HEK293 (cell line): ENCODE results near the gene SLC25A45.
A peak's percentile ranks its signal among the peaks of the same experiment; 100 is the strongest.

Experiments used
- KLF8 ChIP-seq: fragments of 450-650 bp; formaldehyde crosslinking; IDR thresholded peaks from 2 replicates; pipeline ENCODE4 v1.5.1; 2016; ENCODE audit warnings: missing biosample characterization, missing genetic modification characterization
- MYNN ChIP-seq: fragments of 450-650 bp; formaldehyde crosslinking; IDR thresholded peaks from 2 replicates; pipeline ENCODE4 v1.5.1; 2016; ENCODE audit warnings: missing biosample characterization, missing genetic modification characterization, borderline replicate concordance
- OVOL3 ChIP-seq: fragments of 450-650 bp; formaldehyde crosslinking; IDR thresholded peaks from 2 replicates; pipeline ENCODE4 v1.5.1; 2016; ENCODE audit warnings: missing biosample characterization, missing genetic modification characterization
- SP7 ChIP-seq: fragments of 450-650 bp; formaldehyde crosslinking; IDR thresholded peaks from 2 replicates; pipeline ENCODE4 v1.5.1; 2016; ENCODE audit warnings: missing biosample characterization, missing genetic modification characterization
- ZBTB8A ChIP-seq: fragments of 450-650 bp; formaldehyde crosslinking; IDR thresholded peaks from 2 replicates; pipeline ENCODE4 v1.5.1; 2016; ENCODE audit warnings: missing biosample characterization, missing genetic modification characterization
- ZEB2 ChIP-seq: fragments of 450-650 bp; formaldehyde crosslinking; IDR thresholded peaks from 2 replicates; pipeline ENCODE4 v1.5.1; 2016; ENCODE audit warnings: missing biosample characterization, missing genetic modification characterization
- ZFHX2 ChIP-seq: fragments of 450-650 bp; formaldehyde crosslinking; conservative IDR thresholded peaks from 2 replicates; pipeline ENCODE4 v1.5.1; 2016; ENCODE audit warnings: missing biosample characterization, missing genetic modification characterization
- ZNF155 ChIP-seq: fragments of 450-650 bp; formaldehyde crosslinking; IDR thresholded peaks from 2 replicates; pipeline ENCODE4 v1.5.1; 2016; ENCODE audit warnings: missing biosample characterization, missing genetic modification characterization
- ZNF16 ChIP-seq: fragments of 450-650 bp; formaldehyde crosslinking; IDR thresholded peaks from 2 replicates; pipeline ENCODE4 v1.5.1; 2016; ENCODE audit warnings: low read depth, missing biosample characterization, missing genetic modification characterization
- ZNF184 ChIP-seq: fragments of 450-650 bp; IDR thresholded peaks from 2 replicates; pipeline ENCODE4 v1.5.1; 2018; ENCODE audit warnings: missing biosample characterization, mild to moderate bottlenecking, missing genetic modification characterization
- ZNF211 ChIP-seq: fragments of 450-650 bp; formaldehyde crosslinking; IDR thresholded peaks from 2 replicates; pipeline ENCODE4 v1.5.1; 2016; ENCODE audit warnings: low read depth, missing biosample characterization, missing genetic modification characterization
- ZNF292 ChIP-seq: fragments of 450-650 bp; formaldehyde crosslinking; IDR thresholded peaks from 2 replicates; pipeline ENCODE4 v1.5.1; 2016; ENCODE audit warnings: low read depth, missing biosample characterization, missing genetic modification characterization, borderline replicate concordance
- ZNF391 ChIP-seq: fragments of 450-650 bp; formaldehyde crosslinking; IDR thresholded peaks from 2 replicates; pipeline ENCODE4 v1.5.1; 2016; ENCODE audit warnings: low read depth, missing biosample characterization, missing genetic modification characterization, borderline replicate concordance
- ZNF423 ChIP-seq: fragments of 450-650 bp; formaldehyde crosslinking; IDR thresholded peaks from 2 replicates; pipeline ENCODE4 v1.5.1; 2016; ENCODE audit warnings: missing biosample characterization, missing genetic modification characterization
- ZNF585B ChIP-seq: fragments of 450-650 bp; formaldehyde crosslinking; IDR thresholded peaks from 2 replicates; pipeline ENCODE4 v1.5.1; 2016; ENCODE audit warnings: missing biosample characterization, missing genetic modification characterization
- ZNF701 ChIP-seq: fragments of 450-650 bp; formaldehyde crosslinking; IDR thresholded peaks from 2 replicates; pipeline ENCODE4 v1.5.1; 2016; ENCODE audit warnings: missing biosample characterization, missing genetic modification characterization
- ZNF777 ChIP-seq: fragments of 450-650 bp; formaldehyde crosslinking; IDR thresholded peaks from 2 replicates; pipeline ENCODE4 v1.5.1; 2017; ENCODE audit warnings: missing biosample characterization, missing genetic modification characterization, borderline replicate concordance
- ZSCAN16 ChIP-seq: fragments of 450-650 bp; formaldehyde crosslinking; IDR thresholded peaks from 2 replicates; pipeline ENCODE4 v1.5.1; 2016; ENCODE audit warnings: missing biosample characterization, missing genetic modification characterization
- TF ChIP-seq, protein P1 (sequence below): fragments of 450-650 bp; formaldehyde crosslinking; IDR thresholded peaks from 2 replicates; pipeline ENCODE4 v1.5.1; 2017; ENCODE audit warnings: missing biosample characterization, missing genetic modification characterization
- TF ChIP-seq, protein P2 (sequence below): fragments of 450-650 bp; formaldehyde crosslinking; IDR thresholded peaks from 2 replicates; pipeline ENCODE4 v1.5.1; 2016; ENCODE audit warnings: missing biosample characterization, missing genetic modification characterization, low read depth
- TF ChIP-seq, protein P3 (sequence below): fragments of 450-650 bp; formaldehyde crosslinking; IDR thresholded peaks from 2 replicates; pipeline ENCODE4 v1.5.1; 2016; ENCODE audit warnings: missing biosample characterization, missing genetic modification characterization, borderline replicate concordance
- TF ChIP-seq, protein P4 (sequence below): fragments of 450-650 bp; formaldehyde crosslinking; IDR thresholded peaks from 2 replicates; pipeline ENCODE4 v1.5.1; 2016; ENCODE audit warnings: missing biosample characterization, missing genetic modification characterization
- TF ChIP-seq, protein P5 (sequence below): IDR thresholded peaks from 2 replicates; pipeline ENCODE4 v1.6.1; 2011; ENCODE audit warnings: mild to moderate bottlenecking, low read depth, low read length, borderline replicate concordance
- TF ChIP-seq, protein P6 (sequence below): fragments of 450-650 bp; formaldehyde crosslinking; IDR thresholded peaks from 2 replicates; pipeline ENCODE4; 2016; ENCODE audit warnings: missing biosample characterization, missing genetic modification characterization
- TF ChIP-seq, protein P7 (sequence below): fragments of 450-650 bp; formaldehyde crosslinking; IDR thresholded peaks from 2 replicates; pipeline ENCODE4 v1.5.1; 2016; ENCODE audit warnings: missing biosample characterization, missing genetic modification characterization

Gene SLC25A45

DNA sequence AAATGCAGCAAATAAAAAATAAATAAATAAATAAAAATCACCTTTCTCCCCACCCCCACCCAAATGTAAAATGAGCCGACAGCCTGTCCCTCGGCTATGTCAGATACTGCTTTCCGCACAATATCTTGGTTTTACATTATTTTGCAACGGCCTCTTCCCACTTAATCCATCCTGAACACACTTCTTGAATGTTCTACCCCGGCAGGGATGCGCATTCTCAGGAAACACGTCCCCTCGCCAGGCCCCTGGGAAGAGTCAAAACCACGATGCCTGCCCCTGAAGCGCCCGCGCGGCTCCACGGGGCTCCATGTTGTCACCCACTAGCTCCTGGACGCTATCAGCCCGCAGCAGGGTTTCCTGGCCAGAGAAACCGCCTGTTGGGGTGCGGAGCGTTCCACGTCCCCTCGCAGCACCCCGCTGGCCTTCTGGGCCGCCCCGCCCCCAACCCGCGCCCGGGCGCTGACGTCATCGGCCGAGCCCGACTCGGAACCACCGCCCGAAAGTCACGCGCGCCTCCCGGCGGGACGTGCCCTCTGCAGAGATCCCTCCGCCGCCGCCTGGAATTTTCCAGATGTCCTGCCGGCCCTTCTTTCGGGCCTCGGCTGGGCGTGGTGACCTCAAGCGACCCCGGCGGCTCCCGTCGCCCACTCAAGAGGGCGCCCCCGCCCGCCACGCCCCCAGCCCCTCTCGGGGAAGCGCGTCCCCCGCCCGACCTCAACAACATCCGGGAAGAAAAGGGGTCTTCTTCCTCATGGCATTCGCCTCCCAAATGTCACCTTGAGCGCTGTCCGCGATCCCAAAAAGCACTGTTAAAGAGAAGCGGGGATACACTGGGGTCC, 39.6 kb upstream of the SLC25A45 start (continued):
- TF ChIP-seq, protein P1, sequence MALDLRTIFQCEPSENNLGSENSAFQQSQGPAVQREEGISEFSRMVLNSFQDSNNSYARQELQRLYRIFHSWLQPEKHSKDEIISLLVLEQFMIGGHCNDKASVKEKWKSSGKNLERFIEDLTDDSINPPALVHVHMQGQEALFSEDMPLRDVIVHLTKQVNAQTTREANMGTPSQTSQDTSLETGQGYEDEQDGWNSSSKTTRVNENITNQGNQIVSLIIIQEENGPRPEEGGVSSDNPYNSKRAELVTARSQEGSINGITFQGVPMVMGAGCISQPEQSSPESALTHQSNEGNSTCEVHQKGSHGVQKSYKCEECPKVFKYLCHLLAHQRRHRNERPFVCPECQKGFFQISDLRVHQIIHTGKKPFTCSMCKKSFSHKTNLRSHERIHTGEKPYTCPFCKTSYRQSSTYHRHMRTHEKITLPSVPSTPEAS: 0 out of 2 replicates have a peak, but pooled peaks have one; percentile 10
- TF ChIP-seq ZBTB8A (peak; percentile 100), ZNF391 (tag by site-specific recombination) (no peak), ZNF184 (tag by site-specific recombination) (no peak; the same call in 1 of the 2 replicates), SP7 (tag by site-specific recombination) (peak; percentile 72), ZNF423 (tag by site-specific recombination) (peak; percentile 99), ZSCAN16 (tag by site-specific recombination) (no peak), ZNF16 (tag by site-specific recombination) (no peak), ZNF292 (no peak), OVOL3 (tag by site-specific recombination) (no peak), ZEB2 (peak; percentile 97), ZNF585B (tag by site-specific recombination) (no peak), ZNF777 (tag by site-specific recombination) (no peak), ZNF155 (tag by site-specific recombination) (no peak), ZNF211 (tag by site-specific recombination) (no peak), KLF8 (tag by site-specific recombination) (peak; percentile 95), ZFHX2 (tag by site-specific recombination) (peak; percentile 87), ZNF701 (tag by site-specific recombination) (no peak), MYNN (tag by site-specific recombination) (no peak)
- TF ChIP-seq, protein P2, sequence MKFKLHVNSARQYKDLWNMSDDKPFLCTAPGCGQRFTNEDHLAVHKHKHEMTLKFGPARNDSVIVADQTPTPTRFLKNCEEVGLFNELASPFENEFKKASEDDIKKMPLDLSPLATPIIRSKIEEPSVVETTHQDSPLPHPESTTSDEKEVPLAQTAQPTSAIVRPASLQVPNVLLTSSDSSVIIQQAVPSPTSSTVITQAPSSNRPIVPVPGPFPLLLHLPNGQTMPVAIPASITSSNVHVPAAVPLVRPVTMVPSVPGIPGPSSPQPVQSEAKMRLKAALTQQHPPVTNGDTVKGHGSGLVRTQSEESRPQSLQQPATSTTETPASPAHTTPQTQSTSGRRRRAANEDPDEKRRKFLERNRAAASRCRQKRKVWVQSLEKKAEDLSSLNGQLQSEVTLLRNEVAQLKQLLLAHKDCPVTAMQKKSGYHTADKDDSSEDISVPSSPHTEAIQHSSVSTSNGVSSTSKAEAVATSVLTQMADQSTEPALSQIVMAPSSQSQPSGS (tag by site-specific recombination): peak; percentile 99
- TF ChIP-seq, protein P3, sequence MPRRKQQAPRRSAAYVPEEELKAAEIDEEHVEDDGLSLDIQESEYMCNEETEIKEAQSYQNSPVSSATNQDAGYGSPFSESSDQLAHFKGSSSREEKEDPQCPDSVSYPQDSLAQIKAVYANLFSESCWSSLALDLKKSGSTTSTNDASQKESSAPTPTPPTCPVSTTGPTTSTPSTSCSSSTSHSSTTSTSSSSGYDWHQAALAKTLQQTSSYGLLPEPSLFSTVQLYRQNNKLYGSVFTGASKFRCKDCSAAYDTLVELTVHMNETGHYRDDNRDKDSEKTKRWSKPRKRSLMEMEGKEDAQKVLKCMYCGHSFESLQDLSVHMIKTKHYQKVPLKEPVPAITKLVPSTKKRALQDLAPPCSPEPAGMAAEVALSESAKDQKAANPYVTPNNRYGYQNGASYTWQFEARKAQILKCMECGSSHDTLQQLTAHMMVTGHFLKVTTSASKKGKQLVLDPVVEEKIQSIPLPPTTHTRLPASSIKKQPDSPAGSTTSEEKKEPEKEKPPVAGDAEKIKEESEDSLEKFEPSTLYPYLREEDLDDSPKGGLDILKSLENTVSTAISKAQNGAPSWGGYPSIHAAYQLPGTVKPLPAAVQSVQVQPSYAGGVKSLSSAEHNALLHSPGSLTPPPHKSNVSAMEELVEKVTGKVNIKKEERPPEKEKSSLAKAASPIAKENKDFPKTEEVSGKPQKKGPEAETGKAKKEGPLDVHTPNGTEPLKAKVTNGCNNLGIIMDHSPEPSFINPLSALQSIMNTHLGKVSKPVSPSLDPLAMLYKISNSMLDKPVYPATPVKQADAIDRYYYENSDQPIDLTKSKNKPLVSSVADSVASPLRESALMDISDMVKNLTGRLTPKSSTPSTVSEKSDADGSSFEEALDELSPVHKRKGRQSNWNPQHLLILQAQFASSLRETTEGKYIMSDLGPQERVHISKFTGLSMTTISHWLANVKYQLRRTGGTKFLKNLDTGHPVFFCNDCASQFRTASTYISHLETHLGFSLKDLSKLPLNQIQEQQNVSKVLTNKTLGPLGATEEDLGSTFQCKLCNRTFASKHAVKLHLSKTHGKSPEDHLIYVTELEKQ: peak; percentile 54; the same call in 1 of the 2 replicates
- TF ChIP-seq, protein P4, sequence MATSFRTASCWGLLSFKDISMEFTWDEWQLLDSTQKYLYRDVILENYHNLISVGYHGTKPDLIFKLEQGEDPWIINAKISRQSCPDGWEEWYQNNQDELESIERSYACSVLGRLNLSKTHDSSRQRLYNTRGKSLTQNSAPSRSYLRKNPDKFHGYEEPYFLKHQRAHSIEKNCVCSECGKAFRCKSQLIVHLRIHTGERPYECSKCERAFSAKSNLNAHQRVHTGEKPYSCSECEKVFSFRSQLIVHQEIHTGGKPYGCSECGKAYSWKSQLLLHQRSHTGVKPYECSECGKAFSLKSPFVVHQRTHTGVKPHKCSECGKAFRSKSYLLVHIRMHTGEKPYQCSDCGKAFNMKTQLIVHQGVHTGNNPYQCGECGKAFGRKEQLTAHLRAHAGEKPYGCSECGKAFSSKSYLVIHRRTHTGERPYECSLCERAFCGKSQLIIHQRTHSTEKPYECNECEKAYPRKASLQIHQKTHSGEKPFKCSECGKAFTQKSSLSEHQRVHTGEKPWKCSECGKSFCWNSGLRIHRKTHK (tag by site-specific recombination): no peak
- TF ChIP-seq, protein P5, sequence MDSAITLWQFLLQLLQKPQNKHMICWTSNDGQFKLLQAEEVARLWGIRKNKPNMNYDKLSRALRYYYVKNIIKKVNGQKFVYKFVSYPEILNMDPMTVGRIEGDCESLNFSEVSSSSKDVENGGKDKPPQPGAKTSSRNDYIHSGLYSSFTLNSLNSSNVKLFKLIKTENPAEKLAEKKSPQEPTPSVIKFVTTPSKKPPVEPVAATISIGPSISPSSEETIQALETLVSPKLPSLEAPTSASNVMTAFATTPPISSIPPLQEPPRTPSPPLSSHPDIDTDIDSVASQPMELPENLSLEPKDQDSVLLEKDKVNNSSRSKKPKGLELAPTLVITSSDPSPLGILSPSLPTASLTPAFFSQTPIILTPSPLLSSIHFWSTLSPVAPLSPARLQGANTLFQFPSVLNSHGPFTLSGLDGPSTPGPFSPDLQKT: no peak
- TF ChIP-seq, protein P6, sequence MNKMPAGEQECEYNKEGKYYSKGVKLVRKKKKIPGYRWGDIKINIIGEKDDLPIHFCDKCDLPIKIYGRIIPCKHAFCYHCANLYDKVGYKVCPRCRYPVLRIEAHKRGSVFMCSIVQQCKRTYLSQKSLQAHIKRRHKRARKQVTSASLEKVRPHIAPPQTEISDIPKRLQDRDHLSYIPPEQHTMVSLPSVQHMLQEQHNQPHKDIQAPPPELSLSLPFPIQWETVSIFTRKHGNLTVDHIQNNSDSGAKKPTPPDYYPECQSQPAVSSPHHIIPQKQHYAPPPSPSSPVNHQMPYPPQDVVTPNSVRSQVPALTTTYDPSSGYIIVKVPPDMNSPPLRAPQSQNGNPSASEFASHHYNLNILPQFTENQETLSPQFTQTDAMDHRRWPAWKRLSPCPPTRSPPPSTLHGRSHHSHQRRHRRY: no peak
- TF ChIP-seq, protein P7, sequence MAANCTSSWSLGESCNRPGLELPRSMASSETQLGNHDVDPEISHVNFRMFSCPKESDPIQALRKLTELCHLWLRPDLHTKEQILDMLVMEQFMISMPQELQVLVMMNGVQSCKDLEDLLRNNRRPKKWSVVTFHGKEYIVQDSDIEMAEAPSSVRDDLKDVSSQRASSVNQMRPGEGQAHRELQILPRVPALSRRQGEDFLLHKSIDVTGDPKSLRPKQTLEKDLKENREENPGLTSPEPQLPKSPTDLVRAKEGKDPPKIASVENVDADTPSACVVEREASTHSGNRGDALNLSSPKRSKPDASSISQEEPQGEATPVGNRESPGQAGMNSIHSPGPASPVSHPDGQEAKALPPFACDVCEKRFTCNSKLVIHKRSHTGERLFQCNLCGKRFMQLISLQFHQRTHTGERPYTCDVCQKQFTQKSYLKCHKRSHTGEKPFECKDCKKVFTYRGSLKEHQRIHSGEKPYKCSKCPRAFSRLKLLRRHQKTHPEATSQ (tag by site-specific recombination): 0 out of 2 replicates have a peak, but pooled peaks have one; percentile 30
